HG02885 (cell line): ENCODE data around the gene PPP1R14C.
"Not testable (repeated sequence)": the region's sequence is repeated elsewhere in the genome, so short reads cannot be mapped to it uniquely, and the experiment has no call there.

ENCODE experiments used
- ATAC-seq: cut with Tn5 transposase; IDR thresholded peaks from one replicate; pipeline ENCODE4 v1.9.1; 2021; ENCODE audit warnings: mild to moderate bottlenecking; ENCODE audit not compliant: unreplicated experiment, poor library complexity

The PPP1R14C gene

DNA sequence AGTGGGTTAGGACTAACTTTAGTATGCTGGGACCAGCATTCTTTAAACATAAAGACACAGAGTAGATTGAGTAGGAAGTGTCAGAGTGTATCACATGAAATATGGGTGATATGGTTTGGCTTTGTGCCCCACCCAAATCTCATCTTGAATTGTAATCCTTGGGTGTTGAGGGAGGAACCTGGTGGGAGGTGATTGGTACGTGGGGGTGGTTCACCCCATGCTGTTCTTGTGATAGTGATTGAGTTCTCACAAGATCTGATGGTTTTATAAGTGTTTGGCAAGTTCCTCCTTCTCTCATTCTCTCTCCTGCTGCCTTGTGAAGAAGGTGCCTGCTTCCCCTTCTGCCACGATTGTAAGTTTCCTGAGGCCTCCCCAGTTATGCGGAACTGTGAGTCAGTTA is 5.1 kb upstream of the PPP1R14C start:
- ATAC-seq, result not testable (repeated sequence)

DNA sequence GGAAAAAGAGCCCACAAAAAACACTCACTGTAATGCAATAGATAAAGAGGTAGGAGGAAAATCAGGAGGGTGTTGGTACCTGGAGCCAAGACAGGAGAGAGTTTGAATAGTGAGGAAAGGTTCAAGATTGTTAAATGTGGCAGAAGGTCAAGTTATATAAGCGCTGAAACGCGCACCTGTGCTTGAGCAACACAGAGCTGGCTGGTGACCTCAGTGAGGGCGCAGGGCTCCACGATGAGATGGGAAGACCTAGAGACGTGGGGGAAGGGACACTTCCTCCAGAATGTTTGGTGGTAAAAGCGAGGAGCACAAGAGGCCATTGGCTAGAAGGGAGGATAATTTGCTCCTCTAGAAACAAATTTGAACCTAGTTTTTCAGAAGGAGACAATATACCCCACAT is 4.2 kb upstream of the PPP1R14C start:
- ATAC-seq, result no peak

DNA sequence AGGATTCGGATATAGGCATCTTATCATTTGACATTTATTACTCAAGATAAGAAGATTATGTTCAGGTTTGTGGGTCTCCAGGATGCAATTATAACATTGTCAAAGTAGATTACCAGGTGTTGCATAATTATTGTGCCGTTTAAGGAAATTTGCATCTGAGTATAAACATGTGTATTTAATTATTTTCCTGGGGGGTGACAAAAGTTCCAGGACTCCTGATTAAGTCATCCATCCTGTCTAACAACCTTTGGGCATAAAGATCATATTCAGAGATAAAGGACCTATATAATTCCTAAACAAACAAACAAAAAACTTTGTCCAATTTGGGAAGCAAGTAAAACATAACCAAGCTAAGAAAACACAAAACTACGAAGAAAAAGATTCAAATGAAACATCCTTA is 3.3 kb upstream of the PPP1R14C start:
- no peak for ATAC-seq

DNA sequence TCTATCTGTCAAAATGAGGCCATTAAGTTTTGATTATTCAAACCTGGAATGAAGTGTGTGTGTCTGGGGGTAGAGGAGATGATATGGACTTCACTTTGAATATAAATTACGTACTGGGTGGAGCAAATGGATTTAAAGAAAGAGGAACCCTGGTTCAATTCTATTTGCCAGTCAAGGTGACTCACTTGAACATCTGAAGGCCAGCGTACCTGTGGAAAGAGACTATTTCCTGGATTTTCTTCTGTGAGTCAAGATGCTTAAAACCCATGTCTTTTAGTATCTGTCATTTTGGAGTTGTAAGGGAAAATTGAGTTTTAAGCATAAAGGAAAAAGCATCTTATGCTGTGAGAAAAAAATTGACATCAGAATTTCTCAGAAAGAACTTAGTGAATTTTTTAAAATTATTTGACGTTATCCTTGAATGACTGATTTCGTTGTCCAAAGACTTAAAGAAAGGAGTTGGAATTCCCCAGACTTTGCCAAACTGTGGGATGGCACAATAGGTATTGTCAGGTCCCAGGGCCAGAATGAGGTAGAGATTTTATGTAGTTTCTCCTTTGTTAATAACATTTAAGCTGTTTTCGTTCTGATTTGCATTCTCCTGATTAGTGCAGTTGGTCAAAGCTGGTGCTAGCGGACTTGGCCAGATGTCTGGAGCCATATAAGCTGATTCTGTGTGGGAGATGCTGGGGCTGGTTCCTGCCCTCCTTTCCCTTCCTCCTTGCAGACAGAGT is 2.4 kb upstream of the PPP1R14C start:
- ATAC-seq, result no peak

DNA sequence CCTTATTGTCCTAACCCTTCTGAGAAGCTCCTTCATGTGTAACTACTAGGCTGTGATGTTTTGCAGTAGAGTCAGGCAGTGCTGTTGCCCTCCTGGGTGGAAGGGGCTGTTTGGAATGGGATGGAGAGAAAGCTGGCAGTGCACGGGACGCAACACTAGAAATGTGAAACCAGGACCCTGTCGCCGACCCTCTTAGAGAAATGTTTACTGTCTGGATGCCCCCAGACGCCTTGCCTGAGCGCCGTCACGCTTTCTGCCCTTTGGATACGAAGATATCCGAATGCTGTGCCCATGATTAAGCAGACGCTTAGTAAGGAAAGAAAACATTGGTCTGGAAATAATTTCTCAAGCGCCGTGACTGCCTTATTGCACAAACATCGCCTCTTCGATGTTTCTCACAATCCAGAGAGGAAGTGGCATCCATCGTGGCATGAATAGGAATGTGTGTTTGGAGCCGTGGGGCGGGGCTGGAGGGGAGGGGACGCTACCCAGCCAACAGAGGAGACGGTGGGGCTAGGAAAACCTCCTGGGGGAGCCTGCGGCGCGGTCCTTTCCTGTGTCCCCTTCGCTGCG is 661 bp upstream of the PPP1R14C start:
- no peak for ATAC-seq

DNA sequence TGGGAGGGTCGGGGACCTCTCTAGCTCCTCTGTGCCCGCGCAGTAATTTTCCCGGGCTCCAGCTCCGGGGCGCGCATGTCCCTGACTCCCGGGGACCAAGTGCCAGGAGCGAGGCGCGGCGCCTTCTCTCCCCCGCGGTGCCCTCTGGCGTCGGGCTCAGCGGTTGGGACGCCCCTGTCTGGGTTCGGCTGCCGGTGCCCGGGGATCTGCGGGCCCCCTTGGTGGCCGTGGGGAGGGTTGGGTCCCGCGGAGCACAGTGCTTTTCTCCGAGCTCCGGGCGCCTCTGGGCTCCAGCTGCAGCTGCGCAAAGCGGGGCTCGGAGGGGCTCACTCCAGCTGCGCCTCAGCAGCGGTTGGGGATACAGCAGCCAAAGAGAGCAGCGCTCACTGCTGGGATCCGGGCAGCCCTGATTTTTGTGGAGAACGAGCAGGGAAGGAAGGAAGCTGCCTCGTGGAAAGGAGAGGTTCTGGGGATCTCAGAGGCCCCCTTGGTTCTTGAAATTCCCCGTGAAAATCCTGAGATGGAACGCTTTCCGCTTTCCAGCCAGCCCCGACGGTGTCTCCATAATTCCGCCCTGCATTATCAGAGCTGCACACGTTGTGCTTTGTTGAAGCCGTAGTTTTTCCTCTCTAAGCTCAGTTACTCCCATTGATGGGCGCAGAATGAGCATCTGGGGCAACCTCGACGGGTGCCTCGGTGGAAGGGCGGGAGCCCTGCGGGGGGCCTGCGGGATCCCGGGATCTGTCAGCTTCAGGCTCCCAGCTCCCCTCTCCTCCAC is 861 bp downstream of the PPP1R14C start:
- ATAC-seq, result no peak

DNA sequence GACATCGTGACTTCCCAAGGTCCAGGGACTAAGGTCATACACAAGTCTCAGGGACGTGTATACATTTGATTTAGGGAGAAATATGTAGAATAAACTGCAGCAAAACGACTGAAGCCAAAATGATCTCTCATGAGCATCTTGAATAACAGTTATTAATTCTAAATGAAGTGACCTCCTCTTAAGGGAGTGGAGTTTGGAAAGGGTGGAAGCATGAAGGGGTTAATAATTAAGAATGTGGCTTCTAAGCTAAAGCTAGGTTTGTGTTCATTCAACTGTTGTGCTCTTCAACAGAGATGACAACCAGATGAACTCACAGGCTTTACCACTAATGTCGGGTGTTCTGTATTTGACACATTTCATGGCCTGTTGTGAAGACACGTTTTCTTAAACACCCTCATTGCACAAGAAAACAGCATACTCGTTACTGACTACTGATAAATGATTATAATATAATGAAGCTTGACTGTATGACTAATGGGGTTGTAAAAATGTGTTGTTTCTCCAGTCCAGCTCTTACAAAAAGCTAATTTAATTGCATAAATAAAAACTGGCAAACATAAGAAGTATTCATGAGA is 1.5 kb downstream of the PPP1R14C start:
- ATAC-seq, result no peak

DNA sequence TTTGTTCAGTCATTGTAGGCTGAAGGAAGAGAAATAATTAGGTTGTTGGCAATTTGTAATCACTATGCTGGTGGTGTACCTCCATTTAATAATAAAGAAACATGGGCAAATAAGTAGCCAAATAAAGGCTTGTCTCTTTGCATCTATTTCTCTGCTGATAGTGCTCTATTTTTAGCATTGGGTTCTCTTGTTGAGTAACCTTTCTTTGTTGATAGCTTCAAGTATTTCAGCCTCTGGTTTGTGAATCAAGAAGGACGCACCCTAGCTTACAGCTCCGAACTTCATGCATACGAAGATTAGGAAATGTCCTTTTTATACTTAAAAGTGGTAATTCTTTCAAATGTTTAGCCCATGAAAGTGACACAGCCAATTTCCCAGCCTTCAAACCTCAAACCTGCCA is 2.6 kb downstream of the PPP1R14C start:
- ATAC-seq, result no peak

DNA sequence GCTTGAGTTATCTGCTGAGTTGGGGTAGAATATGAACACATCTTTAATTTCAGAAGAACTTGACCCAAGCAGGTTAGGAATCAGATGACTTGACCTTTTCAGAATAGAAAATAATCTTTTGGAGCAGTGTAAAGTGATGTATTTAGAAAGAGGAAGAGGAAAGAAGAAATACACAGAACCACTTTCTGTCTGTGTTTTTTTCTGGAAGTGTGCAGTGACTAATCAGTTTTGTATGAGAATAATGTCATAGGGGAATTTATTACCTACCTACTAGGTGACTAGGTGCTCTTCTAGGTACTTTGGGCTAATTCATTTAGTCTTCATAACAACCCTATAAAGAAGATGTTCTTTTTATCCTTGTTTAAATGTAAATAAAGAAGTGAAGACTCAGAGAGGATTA is 3.0 kb downstream of the PPP1R14C start:
- ATAC-seq, result no peak

DNA sequence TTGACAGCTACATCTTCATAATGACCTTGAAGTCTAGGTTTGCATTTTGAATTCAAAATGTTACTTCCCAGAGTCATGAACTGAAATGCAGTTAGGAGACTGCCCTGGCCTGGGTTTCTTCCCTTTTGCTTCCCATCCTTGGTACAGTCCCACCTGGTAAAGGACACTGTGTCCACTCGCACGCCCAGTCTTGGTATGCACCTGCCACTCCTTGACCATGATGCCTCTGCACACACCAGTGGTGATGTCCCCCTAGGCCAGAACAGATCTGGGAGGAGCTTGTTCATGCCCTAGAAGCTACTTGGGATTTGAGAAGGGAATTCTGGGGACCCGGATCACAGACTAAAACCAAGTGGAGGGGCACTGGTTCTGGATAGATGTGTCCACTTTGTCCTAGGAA is 3.6 kb downstream of the PPP1R14C start:
- ATAC-seq, result no peak

DNA sequence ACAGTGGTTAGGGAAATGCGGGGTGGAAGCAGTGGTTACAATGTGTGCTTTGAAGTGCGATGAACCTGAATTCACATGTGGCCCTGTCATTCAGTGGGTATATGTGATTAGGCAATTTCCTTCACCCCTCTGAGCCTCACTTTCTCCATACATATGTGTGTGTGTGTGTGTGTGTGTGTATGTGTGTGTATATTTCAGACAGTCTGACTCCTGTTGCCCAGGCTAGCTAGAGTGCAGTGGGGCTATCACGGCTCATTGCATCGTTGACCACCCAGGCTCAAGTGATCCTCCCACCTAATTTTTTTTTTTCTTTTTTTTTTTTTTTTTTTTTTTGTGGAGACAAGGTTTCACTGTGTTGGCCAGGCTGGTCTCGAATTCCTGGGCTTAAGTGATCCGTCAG is 6.3 kb downstream of the PPP1R14C start:
- no peak for ATAC-seq

DNA sequence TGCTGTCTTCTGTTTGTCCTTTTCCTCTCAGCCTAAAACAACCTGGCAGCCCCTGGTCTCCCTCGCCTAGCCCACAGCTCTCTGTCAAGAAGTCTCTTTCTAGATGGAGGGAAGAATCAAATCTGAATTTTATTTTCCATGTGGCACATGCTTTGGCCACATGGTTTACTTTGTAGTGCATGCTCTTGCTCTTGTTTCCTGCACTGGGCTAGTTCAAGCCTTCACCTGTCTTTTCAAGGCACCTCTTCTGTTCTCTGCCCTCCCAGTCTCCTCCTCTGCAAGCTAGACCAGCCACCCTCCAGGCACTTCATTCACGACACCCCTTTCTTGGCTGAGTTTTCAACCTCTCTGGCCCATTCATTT is 7.6 kb downstream of the PPP1R14C start:
- no peak for ATAC-seq

DNA sequence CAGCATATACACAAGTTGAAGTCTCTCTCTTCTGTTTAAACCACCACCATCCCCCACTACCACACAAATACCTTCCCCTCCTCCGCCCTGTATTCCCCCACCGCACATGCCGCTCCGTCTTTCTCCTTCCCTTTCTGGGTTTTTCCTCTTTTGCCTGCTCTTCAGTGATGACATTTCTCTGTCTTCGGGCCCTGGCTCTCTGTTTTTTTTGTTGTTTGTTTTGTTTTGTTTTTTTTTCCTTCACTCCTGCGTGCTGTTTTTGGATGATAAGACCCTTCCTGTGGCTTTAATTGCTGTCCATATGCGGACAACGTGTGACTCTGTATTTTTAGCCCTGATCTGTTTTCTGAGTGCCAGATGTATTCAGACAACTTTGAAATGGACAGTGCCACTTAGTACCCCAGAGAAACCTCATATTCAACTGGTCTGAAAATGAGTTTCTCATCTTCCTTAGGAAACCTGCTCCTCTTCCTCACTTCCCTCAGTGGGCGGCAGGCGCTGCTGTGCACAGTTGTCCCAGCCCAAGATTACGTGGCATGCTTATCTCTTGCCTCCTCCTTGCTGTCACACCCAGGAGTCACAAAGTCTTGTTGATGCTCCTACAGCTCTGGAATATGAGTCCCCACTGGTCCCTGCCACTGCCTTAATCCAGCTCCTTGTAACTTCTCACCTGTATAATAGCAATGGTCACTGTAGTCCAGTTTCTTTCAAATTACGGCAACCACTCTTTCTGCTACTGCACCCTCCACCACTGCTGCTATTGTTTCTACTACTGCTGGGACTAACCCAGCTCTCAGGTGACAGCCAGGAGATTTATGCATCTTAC is 8.2 kb downstream of the PPP1R14C start:
- no peak for ATAC-seq

DNA sequence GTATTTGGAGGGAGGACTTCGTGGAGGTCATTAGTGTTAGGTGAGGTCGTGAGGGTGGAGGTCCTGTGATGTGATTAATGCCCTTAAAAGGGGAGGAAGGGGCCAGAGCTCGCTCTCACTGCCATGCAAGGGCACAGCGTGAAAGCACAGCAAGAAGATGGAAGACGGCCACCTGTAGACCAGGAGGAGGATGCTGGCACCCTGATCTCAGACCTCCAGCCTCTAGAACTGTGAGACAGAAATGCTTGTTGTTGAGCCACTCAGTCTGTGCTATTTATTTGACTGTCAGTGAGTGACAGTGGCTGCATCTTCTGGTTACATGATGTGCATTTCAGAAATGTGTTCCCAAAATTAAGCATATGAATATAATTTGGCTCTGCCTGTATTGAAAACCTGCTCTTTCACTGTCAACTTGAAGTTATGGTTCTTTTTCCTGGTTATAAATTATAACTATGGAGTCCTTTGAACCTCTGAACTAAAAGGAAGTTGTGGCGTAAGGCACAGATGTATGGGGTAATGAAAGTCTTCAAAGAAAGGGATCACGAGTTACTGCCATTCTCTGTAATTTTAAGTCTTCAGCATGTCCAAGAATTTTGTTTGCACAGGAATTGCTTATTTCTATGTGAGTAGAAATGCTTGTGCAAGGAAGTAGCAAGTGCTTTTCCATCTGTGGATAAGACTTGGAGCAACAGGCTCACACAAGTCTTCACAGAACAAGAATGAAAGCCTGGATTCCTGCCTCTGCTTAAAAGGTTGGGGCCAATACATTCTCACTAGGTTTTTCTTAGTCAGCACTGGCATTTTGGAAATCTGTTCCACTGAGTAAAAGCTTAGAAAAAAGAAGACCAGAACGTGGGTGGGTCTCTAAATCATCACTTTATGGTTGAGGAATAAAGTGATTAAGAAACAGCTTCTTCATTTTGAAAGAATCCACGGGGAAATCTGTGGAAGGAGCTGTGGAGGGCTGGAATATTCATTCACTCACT is 10.3 kb downstream of the PPP1R14C start:
- no peak for ATAC-seq

DNA sequence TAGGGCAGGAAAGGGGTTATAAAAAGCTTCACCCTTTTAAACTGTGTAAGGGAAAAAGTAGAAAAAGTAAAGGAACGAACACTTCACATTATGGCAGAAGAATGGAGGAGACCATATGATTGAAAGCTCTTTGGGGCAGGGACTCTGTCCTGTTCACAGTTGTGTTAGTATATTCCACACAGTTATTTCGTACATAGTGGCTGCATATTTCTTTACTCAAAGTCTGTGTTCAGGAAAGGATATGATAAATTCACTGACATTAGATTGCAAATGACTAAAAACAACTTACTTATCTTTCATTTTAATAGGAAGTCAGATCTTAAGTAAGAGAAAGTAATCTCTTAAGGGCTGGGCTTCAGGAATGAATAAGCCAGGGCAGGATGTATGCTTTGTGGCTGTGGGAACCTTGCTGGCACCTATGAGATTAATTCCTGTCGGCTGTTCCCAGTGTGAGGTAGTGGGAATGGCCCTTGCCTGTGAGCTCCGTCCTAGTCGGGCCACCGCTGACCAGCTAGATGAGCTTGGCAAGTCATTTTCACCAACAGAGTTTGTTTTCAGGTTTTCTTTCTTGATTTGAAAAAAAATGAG is 11.2 kb downstream of the PPP1R14C start:
- no peak for ATAC-seq

DNA sequence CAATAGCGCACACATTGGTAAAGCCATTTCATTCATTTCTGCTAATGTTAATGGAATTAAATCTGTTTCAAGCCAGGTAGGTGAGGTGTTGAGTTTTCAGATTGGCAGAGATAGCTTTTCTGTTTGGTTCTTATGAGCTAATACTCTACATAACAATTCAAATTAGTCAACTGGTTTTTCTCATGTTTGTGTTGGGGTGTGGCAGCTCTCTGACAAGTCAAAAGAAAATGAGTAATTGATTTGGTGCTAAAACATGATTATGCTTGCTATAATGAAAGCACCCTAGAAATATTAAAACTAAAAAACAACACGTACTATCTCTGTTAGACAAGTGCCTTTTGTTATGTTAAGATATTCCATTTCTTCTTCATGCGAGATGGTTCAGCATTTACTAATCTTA is 13.6 kb downstream of the PPP1R14C start:
- ATAC-seq, result no peak

DNA sequence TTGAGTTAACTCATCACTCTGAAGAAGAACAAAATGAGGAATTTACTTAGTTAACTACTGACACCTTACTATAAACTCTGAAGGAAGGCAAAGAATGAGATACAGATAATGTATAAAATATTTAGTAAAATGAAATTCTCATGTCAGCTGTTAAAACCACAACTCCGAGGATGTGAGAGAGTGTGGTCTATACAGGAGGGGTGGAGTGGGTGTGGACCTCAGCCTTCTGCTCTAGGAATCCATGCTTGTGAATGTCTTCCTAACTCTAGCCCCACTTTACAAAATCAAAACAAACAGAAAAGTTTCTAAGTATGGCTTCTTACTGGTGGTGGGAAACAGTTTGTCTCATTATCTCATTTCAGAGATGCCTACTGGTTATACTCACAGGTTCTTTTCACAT is 14.2 kb downstream of the PPP1R14C start:
- ATAC-seq, result no peak

DNA sequence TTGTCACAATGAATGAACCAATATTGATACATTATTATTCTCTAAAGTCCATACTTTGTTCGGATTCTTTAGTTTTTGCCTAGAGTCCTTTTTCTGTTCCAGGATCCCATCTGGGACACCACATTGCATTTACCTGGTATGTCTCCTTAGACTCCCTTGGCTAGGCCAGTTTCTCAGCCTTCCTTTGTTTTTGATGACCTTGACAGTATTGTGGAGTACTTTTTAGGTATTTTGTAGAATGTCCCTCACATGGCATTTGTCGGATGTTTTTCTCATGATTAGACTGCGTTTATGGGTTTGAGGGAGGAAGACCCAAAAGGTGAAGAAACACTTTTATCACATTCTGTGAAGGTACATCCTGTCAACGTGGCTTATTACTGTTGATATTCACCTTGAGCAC is 16.9 kb downstream of the PPP1R14C start:
- ATAC-seq, result no peak

DNA sequence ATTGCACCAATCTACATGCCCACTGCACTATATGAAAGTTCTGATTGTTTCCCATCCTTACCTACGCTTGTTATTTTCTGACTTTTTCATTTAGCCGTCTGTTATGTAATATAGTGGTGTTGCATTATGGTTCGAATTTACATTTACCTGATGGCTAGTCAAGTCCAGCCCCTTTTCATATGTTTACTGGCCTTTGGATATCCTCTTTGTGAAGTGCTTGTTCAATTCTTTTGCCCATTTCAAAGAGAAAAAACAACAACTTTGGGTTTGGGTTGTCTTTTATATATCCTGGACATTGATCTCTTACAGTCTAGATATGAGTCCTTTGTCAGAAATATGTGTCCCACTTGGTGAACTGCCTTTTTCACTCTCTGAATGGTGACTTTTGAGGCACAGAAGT is 21.1 kb downstream of the PPP1R14C start:
- no peak for ATAC-seq
